HG03565 (cell line): ENCODE measurements around the gene ACAP3.

Experiments
- ATAC-seq: cut with Tn5 transposase; IDR thresholded peaks from one replicate; pipeline ENCODE4 v1.9.1; 2021; ENCODE audit warnings: mild to moderate bottlenecking, moderate library complexity; ENCODE audit not compliant: unreplicated experiment

Gene ACAP3

GRCh38 chr1:1290238-1290731 is 17.4 kb downstream of the ACAP3 start:
- ATAC-seq: no peak

- no peak for ATAC-seq
These were observed 20.2 kb downstream of the ACAP3 start for GRCh38 chr1:1287288-1288110.

DNA sequence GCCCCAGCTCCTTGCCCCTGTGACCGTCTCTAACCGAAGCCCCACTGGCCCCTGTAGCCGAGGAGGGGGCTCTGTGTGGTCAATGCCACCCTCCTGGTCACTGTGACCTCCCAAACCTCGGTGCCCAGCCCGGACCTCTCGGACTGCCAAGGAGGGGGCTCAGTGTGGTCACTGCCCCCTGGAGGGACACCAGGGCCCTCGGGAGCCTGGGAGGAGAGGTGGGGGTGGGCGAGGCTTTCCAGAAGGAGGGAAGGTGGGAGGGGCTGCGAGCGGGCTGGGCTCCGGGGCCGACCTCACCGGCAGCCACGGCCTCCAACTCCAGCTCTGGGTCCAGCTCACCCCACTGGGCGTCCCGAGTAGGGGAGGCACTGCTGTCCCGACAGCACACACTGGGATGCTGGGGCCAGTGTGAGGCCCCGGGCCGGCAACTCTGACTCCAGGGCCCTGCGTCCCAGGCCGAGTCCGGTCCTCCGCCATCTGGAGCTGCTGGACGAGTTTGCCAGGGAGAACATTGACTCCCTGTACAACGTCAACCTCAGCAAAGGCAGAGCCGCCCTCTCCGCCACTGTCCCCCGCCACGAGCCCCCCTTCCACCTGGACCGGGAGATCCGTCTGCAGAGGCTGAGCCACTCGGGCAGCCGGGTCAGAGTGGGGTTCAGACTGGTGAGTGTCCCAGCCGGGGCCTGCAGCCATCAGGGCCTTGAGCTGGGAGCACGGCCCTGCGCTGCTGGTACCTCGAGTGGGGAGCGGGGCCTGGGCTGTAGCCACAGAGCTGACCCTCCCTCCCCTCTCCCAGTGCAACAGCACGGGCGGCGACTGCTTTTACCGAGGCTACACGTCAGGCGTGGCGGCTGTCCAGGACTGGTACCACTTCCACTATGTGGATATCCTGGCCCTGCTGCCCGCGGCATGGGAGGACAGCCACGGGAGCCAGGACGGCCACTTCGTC is 21.1 kb downstream of the ACAP3 start:
- no peak for ATAC-seq

GRCh38 chr1:1285611-1286311 is 22.0 kb downstream of the ACAP3 start:
- ATAC-seq: no peak

GRCh38 chr1:1285102-1285571 is 22.6 kb downstream of the ACAP3 start:
- no peak for ATAC-seq

DNA sequence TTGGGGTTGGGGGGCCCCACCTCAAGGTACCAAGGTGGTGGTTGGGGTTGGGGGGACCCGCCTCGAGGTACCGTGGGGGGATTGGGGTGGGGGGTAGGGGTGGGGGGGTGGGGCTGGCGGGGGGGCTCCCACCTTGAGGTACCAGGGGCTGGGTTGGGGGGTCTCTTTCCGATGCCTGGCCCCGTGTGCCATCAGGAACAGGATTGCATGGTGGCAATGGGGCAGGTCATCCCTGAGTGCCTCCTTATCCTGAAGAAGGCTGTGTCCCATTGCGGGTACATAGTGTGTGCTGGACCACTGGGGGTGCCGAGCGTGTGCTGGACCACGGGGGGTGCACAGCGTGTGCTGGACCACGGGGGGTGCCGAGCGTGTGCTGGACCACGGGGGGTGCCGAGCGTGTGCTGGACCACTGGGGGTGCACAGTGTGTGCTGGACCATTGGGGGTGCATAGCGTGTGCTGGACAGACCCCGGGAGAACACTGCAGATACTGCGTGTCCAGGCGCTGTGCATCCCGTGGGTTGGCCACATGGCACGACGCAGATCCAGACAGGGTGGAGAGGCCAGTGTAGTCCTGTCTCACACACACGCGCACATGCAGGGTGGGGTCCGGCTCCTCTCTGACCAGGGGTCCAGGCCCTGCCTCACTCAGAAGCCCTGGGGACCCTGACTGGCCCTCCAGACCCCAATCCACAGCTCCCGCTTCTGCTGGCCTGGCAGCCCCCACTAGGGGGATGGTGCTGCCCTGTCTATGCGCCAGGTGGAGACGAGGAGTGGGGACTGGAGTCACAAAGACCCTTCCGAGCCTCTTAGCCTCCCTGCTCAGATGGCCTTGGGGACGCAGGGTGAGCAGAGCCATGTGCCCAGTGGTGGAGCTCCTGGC is 23.3 kb downstream of the ACAP3 start:
- no peak for ATAC-seq

GRCh38 chr1:1283821-1284220 is 23.9 kb downstream of the ACAP3 start:
- ATAC-seq: no peak

DNA sequence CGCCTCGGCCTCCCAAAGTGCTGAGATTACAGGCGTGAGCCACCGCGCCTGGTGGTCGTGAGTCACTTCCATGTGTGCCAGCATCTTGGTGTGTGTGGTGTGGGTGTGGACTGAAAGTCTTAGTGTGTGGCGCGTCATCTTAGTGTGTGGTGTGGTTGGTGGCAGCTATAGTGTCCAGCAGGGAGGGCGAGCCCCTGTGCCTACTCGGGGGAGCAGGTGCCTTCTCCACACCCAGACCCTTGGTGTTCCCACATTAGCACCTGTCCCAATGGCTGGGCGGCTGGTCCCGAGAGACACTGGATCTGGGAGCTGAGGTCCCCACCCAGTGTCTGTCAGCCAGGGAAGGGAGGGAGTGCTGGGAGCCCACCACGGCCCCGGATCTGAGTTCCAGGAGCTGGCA is 24.7 kb downstream of the ACAP3 start:
- ATAC-seq: no peak

- ATAC-seq: no peak
These were observed 26.0 kb downstream of the ACAP3 start for GRCh38 chr1:1281533-1282321.

DNA sequence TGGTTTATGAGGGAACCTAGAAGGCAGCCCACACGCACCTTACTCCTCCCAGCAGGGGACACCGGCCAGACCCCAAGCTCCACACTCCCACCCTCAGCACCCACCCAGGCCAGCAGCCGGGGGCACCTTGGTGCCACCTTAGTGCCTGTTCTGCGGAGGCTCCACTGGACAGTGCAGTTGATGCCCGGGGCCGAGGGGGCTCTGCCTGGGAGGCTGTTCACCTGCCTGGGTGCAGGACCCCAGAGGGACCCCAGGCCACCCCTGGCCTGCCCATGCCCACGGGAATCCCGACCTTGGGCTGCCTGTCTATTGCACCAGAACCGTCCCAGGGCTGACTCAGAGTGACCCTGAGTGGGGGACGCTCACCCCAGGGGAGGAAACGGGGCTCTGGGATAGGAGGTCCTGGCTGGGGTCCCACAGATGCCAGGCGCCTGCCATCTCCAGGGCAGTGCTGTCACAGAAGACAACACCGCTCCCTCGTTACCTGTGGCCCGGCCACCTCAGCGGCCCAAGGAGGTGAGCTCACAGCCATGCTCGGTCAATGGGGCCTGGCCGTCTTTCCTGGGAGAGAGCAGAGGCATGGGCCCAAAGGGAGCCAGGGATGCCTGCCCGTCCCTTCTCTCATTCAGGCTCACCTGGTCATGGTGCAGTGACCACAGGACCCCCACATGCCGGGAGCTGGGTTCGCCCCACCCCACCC is 26.8 kb downstream of the ACAP3 start:
- no peak for ATAC-seq

DNA sequence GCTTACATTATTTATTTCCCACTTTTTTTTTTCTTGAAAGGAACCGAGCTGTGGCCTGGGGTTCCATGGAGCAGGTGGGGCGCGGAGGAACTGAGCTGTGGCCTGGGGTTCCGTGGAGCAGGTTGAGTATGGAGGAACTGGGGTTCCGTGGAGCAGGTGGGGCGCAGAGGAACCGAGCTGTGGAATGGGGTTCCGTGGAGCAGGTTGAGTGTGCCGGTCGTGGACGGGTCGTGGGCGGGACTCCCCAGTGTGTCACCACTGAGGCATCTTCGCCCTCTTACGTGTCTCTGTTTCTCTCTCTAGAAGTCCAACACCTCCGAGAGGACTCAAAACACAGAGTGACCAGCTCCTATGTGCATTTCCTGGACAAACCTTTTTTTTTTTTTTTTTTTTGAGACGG is 28.7 kb downstream of the ACAP3 start:
- no peak for ATAC-seq

DNA sequence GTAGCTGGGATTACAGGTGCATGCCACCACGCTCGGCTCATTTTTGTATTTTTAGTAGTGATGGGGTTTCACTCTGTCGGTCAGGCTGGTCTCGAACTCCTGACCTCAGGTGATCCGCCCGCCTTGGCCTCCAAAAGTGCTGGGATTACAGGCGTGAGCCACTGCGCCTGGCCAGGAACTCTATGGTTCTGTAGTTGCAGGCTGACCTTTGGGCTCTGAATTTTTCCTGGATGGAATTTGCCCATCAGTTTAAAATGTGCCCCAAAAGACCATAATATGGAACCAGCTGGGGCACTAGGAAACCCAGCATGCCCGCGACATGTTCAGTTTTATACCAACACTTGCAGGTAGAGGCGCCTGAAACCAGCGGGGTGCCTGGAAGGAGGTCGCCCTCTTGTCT is 29.1 kb downstream of the ACAP3 start:
- ATAC-seq: no peak

DNA sequence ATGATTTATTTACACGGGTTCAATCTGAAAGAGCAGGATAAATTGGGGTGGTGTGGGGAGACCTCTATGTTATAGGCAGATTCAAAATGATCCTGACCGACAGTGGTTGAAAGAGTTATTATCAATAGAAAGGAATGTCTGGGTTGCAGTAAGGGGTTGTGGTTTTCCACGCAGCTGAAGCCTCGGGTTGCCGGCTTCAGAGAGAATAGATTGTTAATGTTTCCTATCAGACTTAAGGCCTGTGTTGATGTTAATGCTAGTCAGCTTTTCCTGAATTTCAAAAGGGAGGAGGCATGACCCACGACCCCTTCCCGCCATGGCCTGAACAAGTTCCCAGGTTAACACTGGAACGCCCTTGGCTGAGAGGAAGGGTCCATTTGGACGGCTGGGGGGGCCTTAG is 31.9 kb downstream of the ACAP3 start:
- ATAC-seq: no peak

GRCh38 chr1:1274931-1275431 is 32.7 kb downstream of the ACAP3 start:
- ATAC-seq: no peak

DNA sequence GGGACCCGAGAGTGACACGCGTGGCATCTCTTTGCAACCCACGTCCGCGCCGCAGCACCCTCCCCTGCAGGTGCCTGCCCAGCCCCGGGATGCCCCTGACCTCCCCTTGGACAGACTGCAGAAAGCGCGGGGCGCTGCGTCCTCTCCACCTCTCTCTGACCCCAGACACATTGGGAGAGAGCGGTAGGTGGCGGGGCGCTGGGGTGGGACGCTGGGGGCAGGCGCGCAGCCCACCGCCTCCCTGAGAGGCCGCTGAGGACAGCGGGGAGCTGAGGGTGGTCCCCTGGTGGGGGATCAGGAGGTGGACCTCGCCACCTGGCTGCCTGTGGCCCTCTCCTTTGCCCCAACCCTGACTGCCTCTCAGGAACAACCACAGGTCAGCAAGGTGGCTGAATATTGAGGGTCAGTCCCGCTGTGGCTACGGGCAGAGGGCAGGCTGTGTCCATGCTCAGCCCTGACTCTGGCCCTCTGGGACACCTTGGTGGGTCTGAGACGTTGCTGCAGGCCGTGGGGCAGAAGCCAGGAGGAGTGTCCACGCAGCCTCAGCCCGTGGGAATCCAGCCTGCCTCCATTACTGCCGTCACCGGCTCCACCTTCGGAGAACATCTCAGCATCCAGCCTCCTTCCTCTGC is 33.3 kb downstream of the ACAP3 start:
- peak; percentile 4 for ATAC-seq

- ATAC-seq: peak; percentile 60
These were observed 34.0 kb downstream of the ACAP3 start, which contains the start of gene UBE2J2 for GRCh38 chr1:1273512-1274298. Gene UBE2J2 (minus strand): TSS chr1:1273854. CDS start chr1:1267992, 5,862 bp downstream.

DNA sequence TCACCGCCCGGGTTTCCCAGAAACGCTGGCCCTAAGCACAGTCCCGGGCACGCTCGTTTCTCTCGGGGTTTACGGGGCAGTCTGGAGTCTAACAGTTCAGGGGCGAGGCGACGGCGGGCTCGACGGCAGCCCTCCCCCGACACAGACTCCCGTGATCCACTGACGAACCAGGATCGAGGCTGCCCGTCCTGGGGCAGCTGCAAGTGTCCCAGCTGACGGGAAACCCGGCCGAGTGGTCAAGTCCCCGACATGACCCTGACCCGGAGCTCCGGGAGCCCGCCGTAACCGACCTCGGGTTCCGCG is 34.6 kb downstream of the ACAP3 start:
- ATAC-seq: peak; percentile 4
